EL (cell line): ENCODE data around the gene COPB2.

Experiments used
- DNase-seq: peaks from one replicate; pipeline ENCODE4 v3.0.0-alpha.2; 2016

Gene COPB2

DNA sequence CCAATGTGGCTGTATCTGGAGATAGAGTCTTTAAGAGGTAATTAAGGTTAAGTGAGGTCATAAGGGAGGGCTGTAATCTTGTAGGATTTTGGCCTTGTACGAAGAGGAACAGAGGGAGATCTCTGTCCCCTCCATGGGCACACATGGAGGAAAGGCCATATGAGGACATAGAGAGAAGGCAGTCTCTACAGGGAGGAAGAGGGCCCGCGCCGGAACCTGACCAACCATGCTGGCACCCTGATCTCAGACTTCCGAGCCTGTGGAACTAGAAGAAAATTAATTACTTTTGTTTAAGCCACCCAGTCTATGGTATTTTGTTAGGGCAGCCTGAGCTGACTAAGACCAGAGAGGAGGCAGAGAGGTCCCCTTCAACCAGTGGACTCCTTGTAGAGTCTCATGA is 63.3 kb downstream of the COPB2 start:
- no peak for DNase-seq

DNA sequence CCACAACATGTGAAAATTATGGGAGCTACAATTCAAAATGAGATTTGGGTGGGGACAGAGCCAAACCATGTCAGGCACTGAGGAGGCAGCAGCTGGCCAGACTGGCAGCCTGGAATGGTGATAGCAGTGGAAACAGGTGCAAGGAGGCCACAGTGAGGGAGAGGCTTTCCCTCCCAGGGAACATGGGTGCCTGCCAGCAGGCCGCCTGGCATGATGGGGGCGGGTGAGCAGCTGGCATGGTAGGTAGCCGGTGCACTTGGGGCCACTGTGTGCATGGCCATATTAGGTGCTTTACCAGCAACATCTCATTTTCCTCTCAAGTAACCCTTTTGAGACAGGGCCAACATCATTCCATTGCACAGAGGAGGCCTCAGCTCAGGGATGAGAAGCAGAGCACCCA is 63.9 kb downstream of the COPB2 start:
- DNase-seq: no peak

DNA sequence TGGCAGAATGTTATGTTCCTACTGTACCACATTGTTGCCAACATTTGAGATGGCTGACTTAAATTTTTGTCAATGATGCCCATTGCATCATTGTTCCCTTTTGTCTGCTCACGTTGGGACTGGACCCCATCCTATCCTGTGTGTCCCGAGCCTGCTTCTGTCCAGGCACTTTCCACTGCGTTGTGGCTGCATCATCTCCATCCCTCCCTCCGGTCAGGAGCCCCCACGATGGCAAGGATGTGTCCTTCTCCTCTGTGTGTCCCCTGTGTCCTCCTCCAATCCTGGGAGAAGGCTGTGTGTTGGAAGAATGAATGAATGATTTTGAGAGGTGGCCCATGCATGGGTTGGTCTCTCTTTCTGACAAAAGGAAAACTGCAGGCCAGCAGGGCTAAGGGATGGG is 65.0 kb downstream of the COPB2 start:
- DNase-seq: no peak

DNA sequence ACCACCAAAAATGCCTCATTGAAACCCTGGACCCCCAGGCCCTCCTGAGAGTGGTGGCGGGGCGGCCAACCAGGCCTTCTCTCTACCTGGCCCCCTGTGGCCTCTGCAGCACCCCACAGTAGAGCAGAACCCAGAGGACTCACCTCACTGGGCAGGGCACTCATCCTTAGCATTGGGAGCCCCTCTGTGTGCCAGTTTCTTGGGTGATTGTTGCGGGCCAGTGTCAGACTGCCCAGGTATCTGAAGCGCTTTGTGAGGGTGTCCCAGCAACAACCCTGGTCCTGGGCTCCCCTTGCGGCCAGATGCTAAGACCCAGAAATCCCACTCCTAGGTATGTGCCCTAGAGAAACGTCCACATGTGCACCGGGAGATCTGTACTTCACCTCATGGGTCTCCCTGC is 66.3 kb downstream of the COPB2 start:
- DNase-seq: no peak

DNA sequence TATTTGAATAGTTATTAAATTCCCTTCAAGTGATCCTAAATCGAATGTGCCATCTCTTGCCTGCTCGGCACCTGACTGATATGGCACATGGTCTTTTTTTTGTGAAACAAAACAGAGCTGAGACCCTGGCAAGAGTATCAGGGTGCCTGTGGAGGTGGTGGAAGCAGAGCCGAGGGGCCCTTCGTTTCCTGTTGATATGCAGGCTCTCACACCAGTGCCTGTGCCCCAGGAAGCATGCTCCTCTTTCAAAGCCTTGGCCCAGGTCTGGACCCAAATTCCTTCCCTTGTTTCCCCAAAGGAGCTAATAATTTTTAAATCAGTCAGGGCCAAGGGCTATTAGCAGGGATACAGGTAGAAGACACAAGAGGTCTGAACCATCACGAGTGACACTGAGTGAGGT is 67.1 kb downstream of the COPB2 start:
- DNase-seq: no peak

DNA sequence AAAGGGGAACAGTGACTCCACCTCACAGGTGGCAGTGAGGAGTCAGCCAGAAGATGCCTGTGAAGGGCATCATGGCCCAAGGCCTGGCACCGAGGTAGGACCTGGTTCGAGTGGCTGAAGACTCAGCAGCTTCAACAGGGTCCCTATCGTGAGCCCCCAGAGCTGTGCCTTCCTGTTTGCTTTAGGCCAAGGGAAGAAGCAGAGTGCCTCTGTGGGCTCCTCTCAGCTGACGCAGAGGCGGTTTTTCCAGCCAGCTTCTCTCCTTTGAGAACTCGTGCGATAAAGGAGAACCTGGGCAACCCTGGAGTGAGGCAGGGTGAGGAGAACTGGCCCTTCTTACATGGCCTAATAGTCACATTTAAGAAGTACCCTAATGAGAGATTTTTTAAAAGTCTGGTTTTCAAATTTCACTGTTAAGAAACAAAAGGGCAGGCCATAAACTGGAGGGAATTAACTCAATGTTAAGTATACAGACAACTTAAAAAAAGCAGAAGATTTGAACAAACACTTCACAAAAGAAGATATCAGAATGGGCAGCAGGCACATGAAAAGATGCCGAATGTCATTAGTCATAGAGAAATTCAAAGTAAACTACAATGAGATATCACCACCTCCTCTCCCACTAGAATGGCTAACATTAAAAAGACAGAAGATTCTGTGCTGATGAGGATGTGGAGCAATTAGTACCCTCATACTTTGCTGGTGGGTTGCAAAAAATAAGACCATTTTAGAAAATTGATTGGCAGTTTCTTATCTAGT is 68.7 kb downstream of the COPB2 start:
- DNase-seq: no peak

DNA sequence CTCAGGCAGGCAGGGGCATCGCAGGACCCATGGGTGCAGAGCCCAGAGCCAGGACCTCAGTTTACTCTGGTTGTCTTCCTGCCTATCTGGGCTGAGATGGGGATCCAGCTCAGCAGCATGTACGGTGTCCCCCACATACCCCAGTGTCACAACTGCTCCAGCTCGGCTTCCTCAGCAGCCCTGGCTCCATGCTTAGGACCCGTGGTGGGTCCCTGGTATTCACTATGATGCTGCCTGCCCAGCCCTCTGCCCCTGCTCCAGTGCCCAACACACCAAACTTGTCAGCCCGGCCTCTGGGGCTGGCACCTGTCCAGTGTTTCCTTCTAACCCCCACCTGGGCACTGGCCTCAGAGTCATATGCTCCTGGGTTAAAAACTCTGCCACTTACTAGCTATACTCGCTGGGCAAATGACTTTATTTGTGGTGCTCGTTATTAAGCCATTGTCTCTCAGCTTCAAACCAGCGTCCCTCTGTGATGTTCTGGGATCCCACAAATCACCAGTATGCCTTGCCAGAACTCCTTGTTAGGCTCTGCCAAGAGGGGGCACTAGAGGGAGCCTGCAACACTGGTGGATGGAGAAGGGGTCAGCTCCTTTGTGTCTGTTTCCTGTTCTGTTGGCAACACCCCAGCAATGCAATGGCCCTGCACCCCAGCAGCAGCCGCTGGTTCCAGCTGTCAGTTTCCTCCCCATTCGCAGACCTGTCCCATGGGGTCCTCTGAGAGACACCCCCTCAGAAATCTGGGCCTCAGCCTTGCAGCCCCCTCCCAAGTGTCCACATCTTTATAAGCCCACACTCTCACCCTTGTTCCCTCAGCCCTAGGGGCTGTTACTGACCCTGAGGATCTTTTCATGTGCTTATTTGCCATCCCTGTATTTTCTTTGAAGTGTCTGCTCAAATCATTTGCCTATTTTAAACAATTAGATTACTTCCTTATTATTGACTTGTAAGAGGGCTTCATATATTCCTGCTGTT is 69.7 kb downstream of the COPB2 start:
- no peak for DNase-seq

DNA sequence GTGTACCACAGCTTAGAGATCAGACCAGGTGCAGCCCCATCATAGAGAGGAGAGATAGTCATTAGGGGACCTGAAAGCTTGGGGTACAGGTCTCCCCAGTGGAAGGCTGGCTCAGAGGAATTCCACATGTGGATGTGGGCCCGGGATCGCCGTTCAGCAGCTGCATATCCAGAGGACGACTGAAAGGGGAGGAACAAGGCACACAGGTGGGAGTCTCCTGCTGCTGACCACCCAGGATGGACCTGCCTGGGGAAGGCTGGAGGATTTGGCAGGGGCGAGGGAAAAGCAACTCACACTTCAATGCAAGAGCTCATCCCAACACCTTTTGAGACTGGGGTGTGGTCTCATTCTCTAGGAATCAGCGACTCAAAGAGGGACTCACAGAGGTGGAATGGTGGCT is 70.6 kb downstream of the COPB2 start:
- DNase-seq: no peak

DNA sequence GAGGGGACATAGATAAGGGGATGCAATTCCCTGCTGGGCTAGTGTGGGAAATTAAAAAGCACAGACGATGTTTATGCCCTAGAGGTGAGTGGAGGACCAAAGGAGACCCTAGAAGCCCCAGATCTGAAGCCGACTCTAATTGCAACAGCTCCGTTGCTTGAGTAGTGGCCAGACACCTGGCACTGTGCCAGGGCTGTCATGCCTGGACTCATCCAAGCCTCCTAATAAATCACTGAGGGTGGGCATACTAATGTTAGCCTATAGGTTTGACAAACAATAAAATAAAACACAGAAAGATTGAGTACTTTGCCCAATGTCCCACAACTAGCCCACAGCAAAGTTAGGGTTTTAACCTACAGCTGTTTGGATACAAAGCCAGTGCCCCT is 71.0 kb downstream of the COPB2 start:
- no peak for DNase-seq

DNA sequence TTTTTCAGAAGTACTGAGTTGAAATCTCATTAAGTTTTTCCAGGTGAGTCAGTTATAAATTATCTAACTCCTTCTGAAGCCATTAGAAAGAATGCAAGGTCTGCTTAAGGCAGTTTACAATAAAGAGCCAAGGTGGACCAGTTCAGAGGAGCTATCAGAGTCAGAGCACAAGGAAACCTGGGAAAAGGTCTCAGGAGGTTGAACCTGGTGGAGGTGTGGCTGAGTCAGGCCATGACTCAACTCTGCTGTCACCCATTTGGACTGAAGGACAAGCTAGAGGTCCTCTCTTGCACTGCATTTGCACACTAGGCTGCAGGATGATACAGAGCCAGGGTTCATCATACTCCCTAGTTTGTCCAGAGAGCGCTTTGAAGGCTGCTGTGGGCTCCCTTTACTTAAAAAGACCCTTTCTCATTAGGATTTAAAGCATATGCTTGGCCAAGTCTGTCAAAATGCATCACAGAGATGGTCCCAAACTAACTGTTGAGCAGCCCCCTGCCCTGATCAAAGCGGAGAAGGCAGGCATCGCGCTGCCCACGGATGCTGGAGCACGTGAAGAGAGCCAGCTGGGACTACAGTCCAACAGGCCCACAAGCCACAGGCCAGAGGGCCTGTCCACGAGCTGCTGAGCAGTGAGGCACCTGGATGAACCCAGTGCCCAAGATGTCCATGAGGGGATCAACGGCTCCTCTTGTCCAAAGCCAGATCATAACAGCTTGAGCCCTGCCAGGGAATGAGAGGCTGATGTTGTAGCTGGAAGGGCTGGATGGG is 71.6 kb downstream of the COPB2 start:
- DNase-seq: no peak

DNA sequence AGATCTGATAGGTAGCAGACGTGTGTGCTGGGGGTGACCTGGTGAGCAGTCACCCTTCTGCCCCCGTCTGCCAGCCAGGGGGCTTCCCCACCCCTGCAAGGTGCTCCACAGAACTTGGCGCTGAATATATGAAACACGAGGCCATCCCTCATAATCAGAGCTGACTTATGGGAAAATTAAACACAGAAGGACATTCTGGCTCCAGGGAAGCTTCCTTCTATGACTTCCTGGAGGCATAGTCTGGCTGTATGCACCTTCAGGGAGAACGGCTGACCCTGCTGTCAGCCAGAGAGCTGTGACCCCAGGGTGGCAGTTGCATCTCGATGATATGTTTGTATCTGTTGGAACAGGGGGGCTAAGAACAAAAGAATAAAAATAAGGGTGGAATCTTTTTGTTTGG is 72.2 kb downstream of the COPB2 start:
- DNase-seq: no peak

DNA sequence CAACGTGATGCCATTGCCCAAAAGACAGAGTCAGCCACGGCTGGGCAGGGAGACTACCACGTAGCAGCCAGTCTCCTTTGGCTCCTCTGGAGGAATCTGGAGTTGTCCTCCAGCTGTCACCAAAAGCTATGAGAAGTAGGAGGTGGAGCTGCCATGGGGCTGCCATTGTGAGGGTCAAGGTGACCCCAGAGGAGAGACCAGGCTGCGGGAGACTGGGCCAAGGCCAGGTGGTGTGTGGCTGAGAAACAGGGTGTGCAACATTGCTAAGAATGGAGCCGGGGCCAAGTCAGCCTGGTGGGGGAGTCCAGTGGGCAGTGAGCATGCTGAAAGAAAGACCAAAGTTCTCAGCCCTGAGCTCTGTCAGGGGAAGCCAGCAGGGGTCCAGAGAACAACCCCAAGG is 75.5 kb downstream of the COPB2 start:
- no peak for DNase-seq

DNA sequence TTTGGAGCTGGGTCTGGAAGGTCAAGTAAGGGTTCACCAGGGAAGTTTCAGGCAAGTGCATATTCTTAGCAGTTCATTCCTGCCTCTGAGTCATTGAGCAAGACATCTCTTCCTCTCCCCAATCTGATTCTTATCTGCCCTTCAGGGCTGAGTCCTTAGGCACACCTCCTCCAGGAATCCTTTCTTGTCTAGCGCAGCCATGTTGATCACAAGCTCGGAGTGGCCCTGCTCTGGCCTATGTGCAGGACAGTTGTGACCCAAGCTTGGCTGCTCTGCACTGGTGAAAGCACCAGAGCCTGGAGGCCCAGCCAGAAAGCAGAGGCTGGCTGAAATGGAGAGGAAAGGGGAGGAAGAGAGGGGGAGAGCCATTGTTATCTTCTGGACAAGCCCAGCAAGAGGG is 76.5 kb downstream of the COPB2 start:
- DNase-seq: peak; percentile 77

DNA sequence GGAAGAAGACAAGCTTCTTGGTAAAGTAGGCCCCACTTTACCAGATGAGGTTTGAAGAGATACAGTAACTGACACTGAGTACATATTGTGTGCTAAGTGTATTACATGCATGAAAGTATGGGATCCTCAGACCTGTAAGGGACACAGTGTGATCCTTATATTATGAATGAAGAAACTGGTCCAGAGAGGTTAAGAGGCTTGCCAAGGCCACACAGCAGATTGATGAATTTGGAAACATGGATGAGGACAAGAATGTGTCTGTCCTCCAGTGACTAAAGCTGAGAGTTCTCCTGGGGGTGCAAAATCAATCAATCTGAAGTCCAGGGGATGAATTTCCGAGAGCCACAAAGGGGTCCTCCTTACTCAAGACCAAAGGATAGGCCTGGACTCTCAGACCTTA is 77.0 kb downstream of the COPB2 start:
- DNase-seq: no peak

DNA sequence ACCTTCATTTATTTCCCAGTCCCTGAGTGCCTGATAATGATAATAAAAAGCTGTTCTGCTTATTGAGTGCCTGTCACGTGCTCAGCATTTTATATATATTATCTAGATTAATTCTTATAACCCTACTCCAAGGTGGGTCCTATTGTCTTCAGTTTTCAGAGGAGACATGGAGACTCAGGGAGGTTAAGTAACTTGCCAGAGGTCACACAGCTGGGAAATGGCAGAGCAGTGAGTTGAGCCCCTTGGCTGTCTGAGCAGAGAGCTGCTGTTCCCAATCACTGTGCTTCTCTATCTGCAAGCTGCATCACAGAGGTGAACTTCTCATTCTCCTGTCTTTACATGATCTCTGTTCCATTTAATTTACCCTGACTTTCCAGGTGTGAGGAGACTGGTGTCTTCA is 77.9 kb downstream of the COPB2 start:
- no peak for DNase-seq

DNA sequence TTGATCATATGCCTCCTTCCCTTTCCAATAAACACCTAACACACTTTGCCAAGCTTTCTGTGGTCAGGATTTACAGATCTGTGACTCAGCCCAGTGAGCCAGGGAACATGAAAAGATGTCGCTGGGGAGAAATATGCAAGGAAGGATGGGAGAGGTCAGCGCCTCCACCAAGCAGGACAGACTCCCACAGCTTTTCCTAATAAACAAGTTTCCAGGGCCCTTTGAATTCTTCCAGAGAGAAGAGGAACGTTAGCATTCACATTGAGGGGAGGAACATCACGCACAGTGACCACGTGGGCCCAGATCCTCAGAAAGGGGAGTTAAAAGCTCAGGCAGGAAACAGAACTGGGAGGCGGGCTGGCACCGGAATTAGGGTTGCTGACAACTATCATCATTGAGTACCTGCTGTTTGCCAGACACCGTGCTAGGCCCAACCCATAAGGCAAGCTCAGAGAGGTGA is 78.9 kb downstream of the COPB2 start:
- DNase-seq: peak; percentile 93

DNA sequence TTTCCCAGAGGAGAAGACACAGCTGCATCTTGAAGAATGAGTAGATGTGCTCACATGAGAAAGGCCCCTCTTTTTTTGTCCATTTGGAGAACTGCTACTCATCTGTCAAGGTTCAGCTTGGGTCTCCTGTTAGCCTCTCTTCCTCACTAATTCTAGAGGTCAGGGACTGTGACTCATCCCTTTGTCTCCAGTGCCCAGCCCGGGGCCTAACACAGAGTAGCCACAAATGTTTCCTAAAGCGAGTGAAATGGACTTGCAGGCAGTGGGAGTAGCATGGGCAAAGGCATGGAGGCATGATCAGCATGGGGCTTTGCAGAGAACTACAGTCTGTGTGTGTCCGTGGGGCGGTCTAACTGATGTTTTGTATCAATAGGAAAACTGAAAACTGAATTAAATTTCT is 79.6 kb downstream of the COPB2 start:
- peak; percentile 84 for DNase-seq

DNA sequence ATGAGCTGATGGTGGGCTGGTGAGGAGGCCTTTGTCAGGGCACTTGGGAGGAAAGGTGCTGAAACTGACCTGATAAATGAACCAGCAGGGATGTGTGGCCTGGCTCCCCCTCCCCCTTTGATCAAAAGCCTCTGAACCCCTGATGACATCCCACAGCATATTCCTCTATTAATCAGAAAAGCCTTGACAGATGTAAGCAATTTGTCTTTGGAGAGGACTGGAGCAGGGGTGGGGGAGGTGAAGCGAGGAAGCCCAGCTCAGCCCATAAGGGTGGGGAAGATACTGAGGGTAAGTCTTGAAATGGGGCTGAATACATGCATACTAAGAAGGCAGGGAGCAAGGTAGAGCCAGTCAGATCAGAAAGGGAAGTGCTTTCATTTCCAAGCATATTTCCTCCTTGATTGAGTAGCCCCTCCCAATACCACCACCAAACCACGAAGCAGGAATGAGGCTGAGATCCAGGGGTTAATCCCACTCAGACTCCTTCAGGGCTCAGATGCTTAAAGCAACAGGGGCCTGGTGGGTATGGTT is 80.3 kb downstream of the COPB2 start:
- DNase-seq: peak; percentile 28

DNA sequence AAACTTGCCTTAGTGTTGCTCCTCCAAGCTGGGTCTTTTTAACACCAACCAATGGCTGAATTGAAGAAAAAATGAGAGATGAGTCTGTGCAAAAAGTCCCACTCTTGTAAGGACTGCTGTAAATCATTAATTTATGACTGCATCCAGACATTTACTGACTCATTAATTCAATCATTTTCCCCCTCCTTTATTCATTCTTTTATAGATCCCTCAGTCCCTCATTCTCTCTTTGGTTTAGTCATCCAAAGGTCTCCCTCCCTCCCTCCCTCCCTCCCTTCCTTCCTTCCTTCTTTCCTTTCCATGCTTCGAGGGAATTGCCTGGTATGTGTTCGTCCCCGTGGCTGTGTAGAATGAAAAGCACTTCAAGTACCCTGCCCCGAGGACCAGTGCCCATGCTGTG is 80.9 kb downstream of the COPB2 start:
- DNase-seq: peak; percentile 49

DNA sequence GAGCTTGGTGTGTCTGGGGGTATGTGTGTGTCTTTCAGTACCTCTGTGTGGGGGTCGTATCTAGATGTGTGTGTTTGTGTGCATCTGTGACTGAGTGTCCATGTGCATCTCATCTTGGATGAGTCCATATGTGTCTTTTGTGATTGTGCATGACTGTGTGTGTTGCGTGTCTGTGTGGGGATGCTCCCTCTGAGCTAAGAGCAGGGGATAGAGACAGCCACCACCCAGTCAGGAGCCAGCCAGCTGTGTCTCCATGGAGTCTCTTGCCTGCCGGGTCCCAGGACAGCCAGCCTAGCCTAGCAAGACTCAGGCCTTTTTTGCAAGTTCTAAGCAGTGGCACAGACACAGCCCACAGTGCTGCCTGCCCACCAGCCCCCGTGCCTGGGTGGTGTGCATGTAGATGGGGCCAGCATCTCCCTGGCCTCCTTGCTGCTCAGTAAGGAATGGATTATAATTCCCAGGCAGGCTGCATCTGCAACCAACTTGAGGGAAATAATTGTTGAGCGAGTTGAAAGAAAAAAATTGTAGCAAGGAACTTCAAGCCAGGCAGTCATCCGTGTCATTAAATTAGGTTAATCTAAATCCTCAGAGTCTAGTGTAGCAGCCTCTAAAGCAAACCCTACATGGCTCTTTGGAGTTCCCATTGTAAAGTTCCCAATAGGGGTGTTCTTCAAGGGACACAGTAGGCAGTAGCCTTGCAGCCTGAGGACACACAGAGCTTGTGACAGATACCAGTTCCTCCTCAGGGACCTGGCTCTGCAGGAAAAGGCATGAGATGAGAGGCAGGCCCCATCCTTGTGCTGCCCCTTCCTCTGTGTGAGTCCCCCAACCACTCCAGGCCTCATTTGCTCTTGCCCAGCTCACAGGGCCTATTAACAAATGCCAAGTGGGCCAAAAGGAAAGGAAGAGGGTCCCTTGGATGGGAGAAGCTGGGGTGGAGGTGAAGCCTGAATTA is 81.6 kb downstream of the COPB2 start:
- no peak for DNase-seq
